Loucy (cell line): ENCODE measurements around the gene ZNF467.
A peak's percentile ranks its signal among the peaks of the same experiment; 100 is the strongest.

Experiments
- H2AFZ ChIP-seq: fragments of 200-600 bp; sonication (generic); 2 replicates; pipeline ENCODE4 v1.6.0; 2016; ENCODE audit warnings: antibody characterized with exemption, mild to moderate bottlenecking, low read length, moderate library complexity
- H3F3A ChIP-seq: fragments of 200-600 bp; 2 replicates; pipeline ENCODE4 v1.6.0; 2016; ENCODE audit warnings: antibody characterized with exemption, low read depth, mild to moderate bottlenecking
- H3K27me3 ChIP-seq: fragments of 200-600 bp; sonication (generic); 2 replicates; pipeline ENCODE4 v1.6.1; 2014; ENCODE audit warnings: low read length, mild to moderate bottlenecking; ENCODE audit not compliant: insufficient read depth, poor library complexity, severe bottlenecking
- H3K36me3 ChIP-seq: fragments of 200-600 bp; sonication (generic); 2 replicates; pipeline ENCODE4 v1.6.1; 2016; ENCODE audit warnings: low read length; ENCODE audit not compliant: insufficient read depth
- H3K4me1 ChIP-seq: fragments of 200-600 bp; sonication (generic); 2 replicates; pipeline ENCODE4 v1.5.1; 2014; ENCODE audit warnings: low read length, mild to moderate bottlenecking; ENCODE audit not compliant: insufficient read depth, poor library complexity, severe bottlenecking
- H3K4me2 ChIP-seq: fragments of 200-600 bp; sonication (generic); 2 replicates; pipeline ENCODE4 v1.6.0; 2014; ENCODE audit warnings: antibody characterized with exemption, low read length, low read depth, mild to moderate bottlenecking; ENCODE audit not compliant: poor library complexity, severe bottlenecking
- H3K4me3 ChIP-seq: fragments of 200-600 bp; sonication (generic); 2 replicates; pipeline ENCODE4 v1.5.1; 2014; ENCODE audit warnings: low read length, mild to moderate bottlenecking, mixed read lengths; ENCODE audit not compliant: poor library complexity, severe bottlenecking
- H3K79me2 ChIP-seq: fragments of 200-600 bp; sonication (generic); 2 replicates; pipeline ENCODE4 v1.6.1; 2014; ENCODE audit warnings: low read length; ENCODE audit not compliant: insufficient read depth
- H3K9ac ChIP-seq: fragments of 200-600 bp; sonication (generic); 2 replicates; pipeline ENCODE4 v1.6.0; 2014; ENCODE audit warnings: mild to moderate bottlenecking, low read depth, low read length, moderate library complexity; ENCODE audit not compliant: poor library complexity, severe bottlenecking
- H3K9me2 ChIP-seq: fragments of 200-600 bp; sonication (generic); replicated peaks from 2 replicates; pipeline ENCODE4 v1.6.1; 2016; ENCODE audit warnings: low read depth, low read length, mixed read lengths
- H3K9me3 ChIP-seq: fragments of 200-600 bp; sonication (generic); 2 replicates; pipeline ENCODE4 v1.6.1; 2014; ENCODE audit warnings: mild to moderate bottlenecking, antibody characterized with exemption, low read length, low read depth; ENCODE audit not compliant: insufficient read depth
- H4K20me1 ChIP-seq: fragments of 200-600 bp; sonication (generic); 2 replicates; pipeline ENCODE4 v1.6.0; 2014; ENCODE audit warnings: antibody characterized with exemption, low read length, mild to moderate bottlenecking; ENCODE audit not compliant: insufficient read depth, poor library complexity, severe bottlenecking
- CTCF ChIP-seq: fragments of 200-600 bp; sonication (generic); conservative IDR thresholded peaks from 2 replicates; pipeline ENCODE4 v1.5.1; 2014; ENCODE audit warnings: mild to moderate bottlenecking, antibody characterized with exemption, low read length
- EZH2phosphoT487 ChIP-seq: fragments of 200-600 bp; IDR thresholded peaks from 2 replicates; pipeline ENCODE4 v1.6.1; 2018; ENCODE audit warnings: antibody characterized with exemption, mild to moderate bottlenecking, moderate library complexity, borderline replicate concordance

ZNF467 gene

DNA sequence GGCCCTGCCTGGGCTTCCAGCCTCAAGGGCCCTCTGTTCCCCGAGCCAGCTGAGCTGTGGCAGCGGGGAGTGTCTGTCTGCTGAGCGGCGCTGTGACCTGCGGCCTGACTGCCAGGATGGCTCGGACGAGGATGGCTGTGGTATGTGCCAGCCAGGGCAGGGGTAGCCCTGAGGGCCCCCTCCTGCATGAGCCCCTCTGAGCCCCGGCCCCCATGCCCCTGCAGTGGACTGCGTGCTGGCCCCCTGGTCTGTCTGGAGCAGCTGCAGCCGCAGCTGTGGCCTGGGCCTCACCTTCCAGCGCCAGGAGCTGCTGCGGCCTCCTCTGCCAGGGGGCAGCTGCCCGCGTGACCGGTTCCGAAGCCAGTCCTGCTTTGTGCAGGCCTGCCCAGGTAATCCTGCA lies 28.4 kb upstream of the ZNF467 start:
- Histone ChIP-seq H3K4me1 (no peaks in the 10 kb centered on the region), H3K9me3 (no peaks in the 10 kb centered on the region), H3K79me2 (no peaks in the 10 kb centered on the region), H3K9me2 (no peaks in the 10 kb centered on the region), H3K9ac (no peak overlapping the region), H3K36me3 (no peaks in the 10 kb centered on the region), H2AFZ (no peak overlapping the region), H4K20me1 (no peaks in the 10 kb centered on the region), H3K4me3 (no peak overlapping the region), H3F3A (no peaks in the 10 kb centered on the region), H3K27me3 (no peaks in the 10 kb centered on the region), H3K4me2 (no peak overlapping the region)
- no peak for TF ChIP-seq CTCF
- no peak for TF ChIP-seq EZH2phosphoT487

DNA sequence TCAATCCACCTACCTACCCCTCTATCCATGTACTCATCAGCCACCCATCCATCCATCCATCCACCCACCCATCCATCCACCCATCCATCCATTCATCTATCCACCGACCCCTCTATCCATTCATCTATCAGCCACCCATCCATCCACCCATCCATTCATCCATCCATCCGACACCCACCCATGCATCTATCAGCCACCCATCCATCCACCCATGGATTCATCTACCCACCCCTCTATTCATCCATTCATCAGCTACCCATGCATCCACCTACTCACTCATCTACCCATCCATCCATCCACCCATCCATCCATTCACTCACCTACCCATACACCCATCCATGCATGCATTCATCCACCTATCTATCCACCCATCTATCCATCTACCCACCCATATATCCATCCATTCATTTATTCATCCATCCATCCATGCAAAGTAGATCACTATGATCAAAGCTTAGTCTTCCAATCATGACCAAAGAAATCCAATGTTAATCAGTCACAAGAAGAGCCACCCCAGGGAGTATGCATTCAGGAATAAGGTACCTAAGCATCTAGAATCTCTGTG lies 27.7 kb upstream of the ZNF467 start:
- H3K27me3 ChIP-seq, result no peaks in the 10 kb centered on the region
- no peaks in the 10 kb centered on the region for H3K9me2 ChIP-seq
- no peak for TF ChIP-seq CTCF
- no peak for TF ChIP-seq EZH2phosphoT487
- no peaks in the 10 kb centered on the region for H3K9me3 ChIP-seq
- H3K79me2 ChIP-seq, result no peaks in the 10 kb centered on the region
- H4K20me1 ChIP-seq, result no peaks in the 10 kb centered on the region
- no peak overlapping the region for H2AFZ ChIP-seq
- no peaks in the 10 kb centered on the region for H3K36me3 ChIP-seq
- no peak overlapping the region for H3K4me2 ChIP-seq
- H3K9ac ChIP-seq, result no peak overlapping the region
- no peaks in the 10 kb centered on the region for H3K4me1 ChIP-seq
- H3F3A ChIP-seq, result no peaks in the 10 kb centered on the region
- H3K4me3 ChIP-seq, result no peak overlapping the region

- Histone ChIP-seq H3K4me3 (no peak overlapping the region), H3F3A (no peaks in the 10 kb centered on the region), H3K36me3 (no peaks in the 10 kb centered on the region), H3K9ac (no peak overlapping the region), H3K27me3 (no peaks in the 10 kb centered on the region), H3K9me3 (no peaks in the 10 kb centered on the region), H3K9me2 (no peaks in the 10 kb centered on the region), H3K4me2 (no peak overlapping the region), H2AFZ (no peak overlapping the region), H3K4me1 (no peaks in the 10 kb centered on the region), H4K20me1 (no peaks in the 10 kb centered on the region), H3K79me2 (no peaks in the 10 kb centered on the region)
- no peak for TF ChIP-seq EZH2phosphoT487
- TF ChIP-seq CTCF, result 0 out of 2 replicates have a peak, but pooled peaks have one; percentile 1
Observed at GRCh38 chr7:149800169-149800555, 26.8 kb upstream of the ZNF467 start.
